Calu3 (cell line): ENCODE measurements around the gene NR5A2. TPM values are rescaled to one million over a fixed set of nuclear protein-coding genes. Genes with fewer than 3 reads are reported as not detected.

Experiments used
- BruUV-seq: library from RNA; stranded (reverse); fragments of 400-500 nt; replicated peaks from 2 replicates; lab custom pipeline; 2021; lab: Mats Ljungman, UMichigan
- CTCF ChIA-PET: fragments of 300-600 bp; sonication (Branson Sonifier 250); formaldehyde crosslinking; loops from one replicate; lab custom pipeline; 2022; ENCODE audit warnings: antibody characterized with exemption; lab: Charles Lee
- DNase-seq: peaks from one replicate; pipeline ENCODE4 v3.0.0; 2022
- H3K27ac Mint-ChIP-seq: one replicate; pipeline ENCODE4 v1.8.0; 2022; ENCODE audit warnings: mixed read lengths; ENCODE audit not compliant: unreplicated experiment
- H3K27me3 Mint-ChIP-seq: one replicate; pipeline ENCODE4 v1.8.0; 2022; ENCODE audit warnings: mixed read lengths; ENCODE audit not compliant: unreplicated experiment
- H3K36me3 Mint-ChIP-seq: one replicate; pipeline ENCODE4 v1.8.0; 2022; ENCODE audit warnings: mild to moderate bottlenecking, moderate library complexity, mixed read lengths; ENCODE audit not compliant: insufficient read depth, unreplicated experiment
- H3K4me1 Mint-ChIP-seq: one replicate; pipeline ENCODE4 v1.8.0; 2022; ENCODE audit warnings: mild to moderate bottlenecking, low read depth, mixed read lengths; ENCODE audit not compliant: unreplicated experiment
- H3K4me3 Mint-ChIP-seq: one replicate; pipeline ENCODE4 v1.8.0; 2022; ENCODE audit warnings: mild to moderate bottlenecking, low read depth, moderate library complexity, mixed read lengths; ENCODE audit not compliant: unreplicated experiment
- H3K9me3 Mint-ChIP-seq: one replicate; pipeline ENCODE4 v1.8.0; 2022; ENCODE audit warnings: low read depth, mixed read lengths; ENCODE audit not compliant: unreplicated experiment
- CTCF ChIP-seq: fragments of 200-600 bp; IDR thresholded peaks from one replicate; pipeline ENCODE4 v1.8.0; 2022; ENCODE audit warnings: antibody characterized with exemption; ENCODE audit not compliant: unreplicated experiment
- intact Hi-C: fragments of 100-400 bp; cut with micrococcal nuclease; formaldehyde crosslinking; loops from one replicate; pipeline ENCODE4 v1.10.0; 2022; ENCODE audit not compliant: unreplicated experiment
- total RNA-seq: library from RNA; stranded (reverse); gene quantifications from 2 replicates; pipeline ENCODE4 v1.2.3, GENCODE V29; 2022

The NR5A2 gene
- total RNA-seq, 1 experiment from 2014 or later: 6.9 TPM

- CTCF ChIA-PET: interaction anchor here (1.9 kb wide), 1 partner anchor 28 kb away, joined by 6 read pairs; no protein-coding TSS in a partner anchor
- Mint-ChIP-seq H3K36me3 (no peaks in the 10 kb centered on the region), H3K4me1 (no peaks in the 10 kb centered on the region)
Measured at GRCh38 chr1:199982606-199983005, 44.9 kb upstream of the NR5A2 start.

GRCh38 chr1:199983531-199983930 lies 44.0 kb upstream of the NR5A2 start:
- DNase-seq: no peak
- Mint-ChIP-seq H3K9me3 (no peaks in the 10 kb centered on the region), H3K36me3 (no peaks in the 10 kb centered on the region), H3K27ac (no peak overlapping the region), H3K27me3 (no peaks in the 10 kb centered on the region), H3K4me1 (no peaks in the 10 kb centered on the region), H3K4me3 (no peak overlapping the region)
- no peak for TF ChIP-seq CTCF
- no TSS peak for BruUV-seq
- CTCF ChIA-PET: interaction anchor here (1.9 kb wide), 1 partner anchor 29 kb away, joined by 6 read pairs; no protein-coding TSS in a partner anchor
- intact Hi-C loops: no loop called here

More at GRCh38 chr1:199982606-199983005, 44.9 kb upstream of the NR5A2 start:
- no peaks in the 10 kb centered on the region for H3K9me3 Mint-ChIP-seq
- no TSS peak for BruUV-seq
- DNase-seq: no peak
- H3K27me3 Mint-ChIP-seq: no peaks in the 10 kb centered on the region
- H3K27ac Mint-ChIP-seq: no peak overlapping the region
- H3K4me3 Mint-ChIP-seq: no peak overlapping the region
- TF ChIP-seq CTCF: no peak
- intact Hi-C loops: no loop called here

GRCh38 chr1:199995096-199995685 lies 32.3 kb upstream of the NR5A2 start:
- Mint-ChIP-seq H3K4me3 (no peak overlapping the region), H3K27me3 (no peaks in the 10 kb centered on the region), H3K36me3 (no peaks in the 10 kb centered on the region), H3K27ac (no peak overlapping the region), H3K4me1 (peaks cover 22% of the 10 kb centered on the region), H3K9me3 (no peaks in the 10 kb centered on the region)
- no TSS peak for BruUV-seq
- no peak for TF ChIP-seq CTCF
- no peak for DNase-seq
- CTCF ChIA-PET: no interaction called here
- intact Hi-C loops: no loop called here

GRCh38 chr1:200005165-200005564 lies 22.3 kb upstream of the NR5A2 start:
- Mint-ChIP-seq H3K27ac (no peak overlapping the region), H3K4me1 (no peaks in the 10 kb centered on the region), H3K4me3 (no peak overlapping the region), H3K27me3 (no peaks in the 10 kb centered on the region), H3K9me3 (no peaks in the 10 kb centered on the region), H3K36me3 (no peaks in the 10 kb centered on the region)
- no TSS peak for BruUV-seq
- no peak for DNase-seq
- no peak for TF ChIP-seq CTCF
- CTCF ChIA-PET: no interaction called here
- intact Hi-C loops: no loop called here
